Esophagus muscularis mucosa (tissue), 4 donors: ENCODE results near the gene OSTC. TPM values are rescaled to one million over a fixed set of nuclear protein-coding genes. Genes with fewer than 3 reads are reported as not detected.

Source experiments
- DNase-seq: peaks from one replicate; pipeline ENCODE4 v3.0.0-alpha.2; 2017; ENCODE audit errors: extremely low spot score
- H3K27ac ChIP-seq, 4 donors: fragments of 200-600 bp; sonication (generic); replicated peaks in 1 of 4; 1 replicate in 3 of 4; 2 replicates in 1 of 4; pipeline ENCODE4 v1.5.1; 2016 to 2019; ENCODE audit warnings: mild to moderate bottlenecking in 1 of 4
- H3K27me3 ChIP-seq, 4 donors: fragments of 200-600 bp; sonication (generic); one replicate each; pipeline versions ENCODE4 v1.5.1 to v1.6.0; 2016 to 2019
- H3K36me3 ChIP-seq, 4 donors: fragments of 200-600 bp; sonication (generic); one replicate each; pipeline ENCODE4 v1.5.1; 2016 to 2019
- H3K4me1 ChIP-seq, 4 donors: fragments of 200-600 bp; sonication (generic); one replicate each; pipeline ENCODE4 v1.5.1; 2016 to 2019
- H3K4me3 ChIP-seq, 4 donors: fragments of 200-600 bp; sonication (generic); 1 replicate in 2 of 4; 2 replicates in 2 of 4; pipeline ENCODE4 v1.5.1; 2016 to 2019; ENCODE audit warnings: mild to moderate bottlenecking in 4 of 4, moderate library complexity in 1 of 4
- H3K9me3 ChIP-seq, 4 donors: fragments of 200-600 bp; sonication (generic); 1 replicate in 3 of 4; 2 replicates in 1 of 4; pipeline ENCODE4 v1.5.1; 2016 to 2019
- EP300 ChIP-seq: sonication (generic); formaldehyde crosslinking; IDR thresholded peaks from one replicate; pipeline ENCODE4 v1.6.1; 2017; ENCODE audit warnings: antibody characterized with exemption
- POLR2A ChIP-seq: fragments of 450-650 bp; IDR thresholded peaks from one replicate; pipeline ENCODE4 v1.6.1; 2017; ENCODE audit warnings: antibody characterized with exemption, moderate library complexity, mild to moderate bottlenecking, low read depth
- POLR2AphosphoS5 ChIP-seq, 2 donors: sonication (generic); formaldehyde crosslinking; IDR thresholded peaks; one replicate each; pipeline ENCODE4 v1.6.1; 2017; ENCODE audit warnings: antibody characterized with exemption in 2 of 2
- WGBS: methylation state at CpG from one replicate; pipeline ENCODE4 v1.1.5; 2018; 5-methylcytosine and 5-hydroxymethylcytosine counted together
- intact Hi-C: fragments of 100-400 bp; cut with DNase I; formaldehyde crosslinking; loops from one replicate; pipeline ENCODE4 v1.15.1; 2023
- small RNA-seq, 3 donors: library from RNA; depleted of rRNA; stranded (forward); fragments of <200 nt; gene quantifications; one replicate each; pipeline ENCODE3, GENCODE V24; 2016
- total RNA-seq, 4 donors: library from RNA; depleted of rRNA; stranded (reverse); fragments of >200 nt; gene quantifications; one replicate each; pipeline versions ENCODE4 v1.1.0 to v1.2.1, GENCODE V29; 2016
- TF ChIP-seq, protein P1 (sequence below), 3 experiments: fragments of 200-600 bp in 2 of 3; fragments of 450-650 bp in 1 of 3; sonication (generic) in 2 of 3; IDR thresholded peaks; one replicate each; pipeline ENCODE4 v1.5.1; 2017 to 2019; ENCODE audit warnings: antibody characterized with exemption in 3 of 3, mild to moderate bottlenecking in 2 of 3, moderate library complexity in 1 of 3

The OSTC gene
- total RNA-seq, 4 donors from 2014 or later, result 22.4 to 40.8 (median 35.2) TPM

- Histone ChIP-seq H3K27me3 (no peaks in the 10 kb centered on the region), H3K27ac (no peak overlapping the region), H3K4me1 (no peaks in the 10 kb centered on the region), H3K36me3 (no peaks in the 10 kb centered on the region), H3K9me3 (no peaks in the 10 kb centered on the region), H3K4me3 (no peak overlapping the region)
- intact Hi-C loops, result no loop called here
- DNase-seq, result no peak
- 58% methylated on average over 4 of the region's 4 CpGs for WGBS
- no peak for TF ChIP-seq EP300
- TF ChIP-seq POLR2A, result no peak
- TF ChIP-seq, protein P1, sequence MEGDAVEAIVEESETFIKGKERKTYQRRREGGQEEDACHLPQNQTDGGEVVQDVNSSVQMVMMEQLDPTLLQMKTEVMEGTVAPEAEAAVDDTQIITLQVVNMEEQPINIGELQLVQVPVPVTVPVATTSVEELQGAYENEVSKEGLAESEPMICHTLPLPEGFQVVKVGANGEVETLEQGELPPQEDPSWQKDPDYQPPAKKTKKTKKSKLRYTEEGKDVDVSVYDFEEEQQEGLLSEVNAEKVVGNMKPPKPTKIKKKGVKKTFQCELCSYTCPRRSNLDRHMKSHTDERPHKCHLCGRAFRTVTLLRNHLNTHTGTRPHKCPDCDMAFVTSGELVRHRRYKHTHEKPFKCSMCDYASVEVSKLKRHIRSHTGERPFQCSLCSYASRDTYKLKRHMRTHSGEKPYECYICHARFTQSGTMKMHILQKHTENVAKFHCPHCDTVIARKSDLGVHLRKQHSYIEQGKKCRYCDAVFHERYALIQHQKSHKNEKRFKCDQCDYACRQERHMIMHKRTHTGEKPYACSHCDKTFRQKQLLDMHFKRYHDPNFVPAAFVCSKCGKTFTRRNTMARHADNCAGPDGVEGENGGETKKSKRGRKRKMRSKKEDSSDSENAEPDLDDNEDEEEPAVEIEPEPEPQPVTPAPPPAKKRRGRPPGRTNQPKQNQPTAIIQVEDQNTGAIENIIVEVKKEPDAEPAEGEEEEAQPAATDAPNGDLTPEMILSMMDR (IDR thresholded peaks at IDR 0.05), result no peak
- no peak for TF ChIP-seq POLR2AphosphoS5 (IDR thresholded peaks at IDR 0.05)
Measured at GRCh38 chr4:108714880-108715279, 64.5 kb downstream of the OSTC start.

- 5% methylated on average over 1 of the region's 2 CpGs for WGBS
- no peak for DNase-seq
Measured at GRCh38 chr4:108716340-108716739, 65.9 kb downstream of the OSTC start.

GRCh38 chr4:108717386-108717785 is 67.0 kb downstream of the OSTC start:
- WGBS, result 73% methylated on average over 2 of the region's 2 CpGs
- no peaks in the 10 kb centered on the region for H3K27me3 ChIP-seq
- TF ChIP-seq POLR2AphosphoS5 (IDR thresholded peaks at IDR 0.05) (no peak), POLR2A (no peak), EP300 (no peak)
- TF ChIP-seq, protein P1 (IDR thresholded peaks at IDR 0.05), result no peak
- no peak overlapping the region for H3K27ac ChIP-seq
- H3K9me3 ChIP-seq, result no peaks in the 10 kb centered on the region
- no peaks in the 10 kb centered on the region for H3K36me3 ChIP-seq
- no peaks in the 10 kb centered on the region for H3K4me1 ChIP-seq
- no peak overlapping the region for H3K4me3 ChIP-seq
- intact Hi-C loops, result no loop called here
- DNase-seq, result no peak

More at GRCh38 chr4:108716340-108716739, 65.9 kb downstream of the OSTC start:
- Histone ChIP-seq H3K4me3 (no peak overlapping the region), H3K27me3 (no peaks in the 10 kb centered on the region), H3K27ac (no peak overlapping the region), H3K4me1 (no peaks in the 10 kb centered on the region), H3K9me3 (no peaks in the 10 kb centered on the region), H3K36me3 (no peaks in the 10 kb centered on the region)
- TF ChIP-seq POLR2A, result no peak
- TF ChIP-seq POLR2AphosphoS5 (IDR thresholded peaks at IDR 0.05), result no peak
- TF ChIP-seq, protein P1 (IDR thresholded peaks at IDR 0.05), result no peak
- no peak for TF ChIP-seq EP300
- intact Hi-C loops, result no loop called here

Small RNAs within 50 kb of the gene (small RNA-seq; reads per million reads assigned to genes)
- gene RNU6-431P, result 0 reads per million in 3 donors

Other genes starting within 250 kb of the OSTC start
- 1,000 to 10,000 TPM in 2 of 4 donors, 100 to 1,000 TPM in 2; 578 to 1,199 (median 854) TPM for gene RPL34, start 30.0 kb upstream of the OSTC start, total RNA-seq
- 1 to 10 TPM in 1 of 4 donors, not detected in 3; 2.0 TPM for gene ETNPPL, start 112.5 kb downstream of the OSTC start, total RNA-seq